DMS79 (cell line): ENCODE measurements around the gene ABTB2.
"Not testable (repeated sequence)": the region's sequence is repeated elsewhere in the genome, so short reads cannot be mapped to it uniquely, and the experiment has no call there.

ENCODE experiments used
- DNase-seq: peaks from one replicate; lab custom pipeline; 2025; lab: John Stamatoyannopoulos, UW

Gene ABTB2

DNA sequence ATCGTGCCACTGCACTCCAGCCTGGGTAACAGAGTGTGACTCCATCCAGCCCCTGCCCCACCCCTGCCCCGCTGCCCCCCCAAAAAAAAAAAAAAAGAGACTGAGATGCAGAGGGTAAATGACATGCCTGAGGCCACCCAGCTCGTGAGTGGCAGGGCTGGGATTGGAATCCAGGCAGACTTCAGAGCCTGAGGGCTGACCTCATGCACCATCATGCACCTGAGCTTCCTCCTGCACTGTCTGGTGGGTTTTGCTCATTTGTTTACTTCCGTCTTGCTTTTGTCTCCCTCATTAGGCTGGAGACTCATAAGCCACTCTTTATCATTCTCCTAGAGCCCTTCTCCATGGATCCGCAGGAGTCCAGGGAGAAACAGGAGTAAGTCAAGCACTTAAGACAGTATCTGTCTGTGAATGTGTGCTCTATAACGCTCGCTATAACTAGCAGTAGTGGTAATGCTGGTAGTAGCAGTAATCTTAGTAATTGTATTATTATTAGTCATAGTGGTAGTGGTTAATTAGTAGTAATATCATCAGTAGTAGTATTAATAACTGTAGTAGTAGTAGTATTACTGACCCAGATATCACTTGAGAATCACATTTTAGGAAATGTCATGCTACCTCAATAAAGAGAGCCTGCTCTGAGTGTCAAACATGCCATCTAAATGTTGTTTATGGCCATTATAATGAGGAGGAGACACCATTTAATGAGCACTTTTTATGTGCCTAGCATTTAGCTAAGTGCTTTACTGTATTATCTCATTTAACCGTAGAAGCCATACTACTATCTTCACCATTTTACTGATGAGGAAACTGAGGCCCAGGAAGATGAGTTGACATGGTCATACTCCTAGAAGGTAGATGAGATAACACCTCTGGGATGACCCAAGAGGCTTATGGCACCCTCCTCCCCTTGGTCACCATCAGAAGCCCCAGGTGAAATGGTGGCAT is 167.3 kb downstream of the ABTB2 start:
- DNase-seq = no peak

DNA sequence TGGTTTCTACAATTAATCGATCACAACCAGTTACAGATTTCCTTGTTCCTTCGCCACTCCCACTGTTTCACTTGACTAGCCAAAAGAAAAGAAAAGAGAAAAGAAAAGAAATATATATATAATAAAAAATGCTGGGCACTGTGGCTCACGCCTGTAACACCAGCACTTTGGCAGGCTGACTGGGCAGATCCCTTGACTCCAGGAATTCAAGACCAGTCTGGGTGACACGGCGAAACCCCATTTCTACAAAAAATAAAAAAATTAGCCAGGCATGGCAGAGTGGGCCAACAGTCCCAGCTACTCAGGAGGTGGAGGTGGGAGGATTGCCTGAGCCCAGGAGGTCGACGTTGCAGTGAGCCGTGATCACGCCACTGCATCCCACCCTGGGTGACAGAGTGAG is 168.6 kb downstream of the ABTB2 start:
- no peak for DNase-seq

GRCh38 chr11:34188181-34188580 is 169.6 kb downstream of the ABTB2 start:
- DNase-seq = no peak

GRCh38 chr11:34185926-34186841 is 171.6 kb downstream of the ABTB2 start:
- DNase-seq = peak; percentile 62

- no peak for DNase-seq
These were observed 173.2 kb downstream of the ABTB2 start for GRCh38 chr11:34184505-34185015.

GRCh38 chr11:34183848-34184391 is 173.9 kb downstream of the ABTB2 start:
- DNase-seq = no peak

- no peak for DNase-seq
These were observed 174.7 kb downstream of the ABTB2 start for GRCh38 chr11:34182921-34183685.

DNA sequence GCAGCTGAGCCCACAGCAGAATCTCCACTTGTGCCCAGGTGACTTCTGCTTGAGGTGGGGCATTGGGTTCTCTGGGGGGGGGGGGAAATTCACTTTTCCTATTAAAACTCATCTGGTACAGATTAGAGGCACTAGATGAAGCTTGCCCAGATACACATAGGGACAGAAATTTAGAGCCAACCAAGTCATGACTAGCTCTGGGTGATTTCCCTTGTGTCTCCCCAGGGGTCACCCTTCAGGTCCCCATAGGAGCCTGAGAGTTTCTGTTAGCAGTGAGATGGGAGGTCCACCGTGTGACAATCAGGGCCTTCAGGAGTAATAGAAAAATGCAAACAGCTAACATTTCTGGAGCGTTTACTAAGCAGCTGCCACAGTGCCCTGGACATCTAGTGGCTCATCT is 175.4 kb downstream of the ABTB2 start:
- DNase-seq = no peak

DNA sequence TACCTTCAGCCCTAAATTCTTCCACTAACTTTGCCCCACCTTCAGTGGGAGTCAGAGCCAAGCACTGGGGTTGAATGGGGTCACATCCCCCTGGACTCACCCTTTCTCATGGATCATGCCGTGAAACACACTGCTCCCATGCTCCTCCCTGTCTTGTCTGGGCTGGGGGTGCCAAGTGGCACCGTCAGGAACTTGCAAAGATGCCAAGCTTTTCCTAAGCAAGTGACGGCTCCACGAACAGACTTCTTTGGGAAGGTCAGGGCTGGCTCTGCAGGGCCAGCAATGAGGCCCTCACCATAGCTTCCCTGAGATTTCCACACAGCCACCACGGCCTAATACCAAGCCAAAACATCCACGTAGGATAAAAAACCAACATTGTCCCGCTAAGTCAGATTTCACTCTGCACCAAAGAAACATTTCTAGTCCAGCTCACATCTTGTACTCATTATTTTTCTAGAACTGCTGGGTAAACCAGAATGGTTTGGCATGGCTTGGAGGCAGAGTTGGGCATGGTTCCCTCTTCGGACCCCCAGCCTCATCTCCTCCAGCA is 175.9 kb downstream of the ABTB2 start:
- DNase-seq = no peak

GRCh38 chr11:34181251-34181650 is 176.6 kb downstream of the ABTB2 start:
- no peak for DNase-seq

DNA sequence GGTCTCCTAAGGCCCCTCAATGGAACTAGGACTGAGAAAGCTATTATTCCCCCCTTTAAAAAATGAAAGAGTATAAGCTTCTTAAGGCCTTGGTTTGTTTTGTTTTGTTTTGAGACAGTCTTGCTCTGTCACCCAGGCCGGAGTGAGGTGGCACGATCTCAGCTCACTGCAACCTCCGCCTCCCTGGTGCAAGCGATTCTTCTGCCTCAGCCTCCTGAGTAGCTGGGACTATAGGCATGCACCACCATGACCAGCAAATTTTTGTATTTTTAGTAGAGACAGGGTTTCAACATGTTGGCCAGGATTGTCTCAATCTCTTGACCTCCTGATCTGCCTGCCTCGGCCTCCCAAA is 177.0 kb downstream of the ABTB2 start:
- DNase-seq = not testable (repeated sequence)

DNA sequence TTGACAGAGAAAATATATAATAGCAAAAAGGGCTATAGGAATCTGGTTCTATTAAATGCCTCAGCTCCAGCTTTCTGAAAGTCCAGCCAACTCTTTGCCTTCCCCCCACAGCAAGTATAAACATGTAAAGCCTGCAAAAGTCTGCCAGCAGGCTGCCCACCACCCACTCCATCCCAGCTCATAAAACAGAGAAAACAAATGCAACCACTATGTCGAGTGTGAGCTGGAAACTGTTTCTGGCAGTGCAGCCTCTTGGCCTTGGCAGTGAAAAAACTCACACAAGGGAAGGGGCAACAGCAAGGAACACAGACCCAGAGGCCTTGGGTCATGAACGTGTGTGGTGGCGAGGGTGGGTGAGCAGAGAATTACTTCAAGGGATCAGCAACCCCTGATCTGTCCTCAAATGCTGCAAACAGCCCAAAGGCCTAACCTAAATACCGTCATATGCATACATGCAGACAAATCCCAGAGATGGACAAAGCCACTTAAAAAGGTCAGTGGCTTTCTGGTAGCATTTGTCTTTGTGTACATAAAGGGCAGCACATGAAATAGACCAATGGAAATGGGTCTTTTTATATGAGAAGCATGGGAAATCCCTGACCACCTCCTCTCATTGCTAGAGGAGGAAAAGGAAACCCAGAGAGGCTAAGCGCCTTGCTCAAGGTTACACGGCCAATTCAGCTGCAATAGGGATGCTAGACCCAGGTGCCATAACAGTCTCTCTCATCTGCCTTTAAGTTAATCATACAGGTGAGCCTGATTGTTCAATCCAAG is 177.6 kb downstream of the ABTB2 start:
- DNase-seq = peak; percentile 75

- peak; percentile 56 for DNase-seq
These were observed 178.7 kb downstream of the ABTB2 start for GRCh38 chr11:34179026-34179675.

GRCh38 chr11:34178209-34178821 is 179.5 kb downstream of the ABTB2 start:
- no peak for DNase-seq

- no peak for DNase-seq
These were observed 181.0 kb downstream of the ABTB2 start for GRCh38 chr11:34176751-34177209.

- no peak for DNase-seq
These were observed 182.4 kb downstream of the ABTB2 start for GRCh38 chr11:34175284-34176019.

DNA sequence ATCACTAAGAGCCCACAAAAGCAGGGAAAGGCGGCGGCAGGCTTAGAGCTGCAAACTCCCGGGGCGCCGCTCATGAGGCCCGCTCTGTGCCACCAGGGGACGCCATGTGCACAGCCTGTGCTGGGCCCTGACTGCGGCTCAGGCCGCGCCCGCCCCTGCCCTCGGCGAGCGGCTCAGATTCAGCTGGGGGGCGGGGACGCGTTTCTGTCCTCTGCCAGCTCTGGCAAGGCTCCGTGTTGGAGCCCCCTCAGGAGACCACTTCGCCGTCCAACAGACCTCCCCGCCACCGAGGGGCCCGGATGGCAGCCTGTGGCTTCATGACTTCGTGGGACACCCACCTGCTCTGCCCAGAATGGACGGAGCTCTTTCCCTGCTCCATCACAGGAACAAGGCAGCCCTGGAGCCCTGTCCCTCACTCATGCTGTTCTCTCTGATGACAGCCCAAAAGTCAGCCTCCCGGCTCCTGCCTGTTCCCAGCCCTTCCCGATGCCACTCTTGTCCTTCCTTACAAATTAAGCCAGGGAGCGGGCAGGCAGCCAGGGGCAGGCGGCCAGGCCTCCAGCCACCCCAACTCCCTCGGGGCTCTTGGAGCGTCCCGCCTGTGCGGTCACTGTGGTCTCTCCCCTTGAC is 183.3 kb downstream of the ABTB2 start:
- peak; percentile 37 for DNase-seq

DNA sequence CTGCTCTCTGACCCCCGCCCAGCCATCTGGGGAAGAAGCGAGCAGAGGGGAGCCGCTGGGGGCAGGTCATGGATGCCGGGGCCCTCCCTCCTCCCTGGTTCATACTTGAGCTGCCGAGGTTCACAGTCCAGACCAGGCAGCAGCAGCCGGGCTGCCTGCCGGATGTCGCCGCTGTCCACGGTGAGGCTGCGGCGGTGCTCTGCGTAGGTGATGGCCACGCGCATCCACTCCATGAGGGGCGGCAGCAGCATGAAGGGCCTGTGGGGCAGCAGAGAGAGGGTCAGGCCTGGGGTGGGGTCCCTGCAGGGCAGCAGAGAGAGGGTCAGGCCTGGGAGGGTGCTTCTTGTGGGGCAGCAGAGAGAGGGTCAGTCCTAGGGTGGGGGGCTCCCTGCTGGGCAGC is 184.8 kb downstream of the ABTB2 start:
- DNase-seq = no peak
